Ovary (tissue), 3 donors: ENCODE results near the gene EWSR1.

ENCODE experiments used
- EP300 ChIP-seq: sonication (generic); formaldehyde crosslinking; IDR thresholded peaks from one replicate; pipeline ENCODE4 v1.6.1; 2017; ENCODE audit warnings: antibody characterized with exemption
- TF ChIP-seq, protein P1 (sequence below), 3 donors: fragments of 450-650 bp in 2 of 3; fragments of 200-600 bp in 1 of 3; IDR thresholded peaks; one replicate each; pipeline versions ENCODE4 v1.5.1 to v1.8.0; 2016 to 2022; ENCODE audit warnings: antibody characterized with exemption in 3 of 3, mild to moderate bottlenecking in 1 of 3
- donor health status: DM: no; HTN: no; CAD: no.

DNA sequence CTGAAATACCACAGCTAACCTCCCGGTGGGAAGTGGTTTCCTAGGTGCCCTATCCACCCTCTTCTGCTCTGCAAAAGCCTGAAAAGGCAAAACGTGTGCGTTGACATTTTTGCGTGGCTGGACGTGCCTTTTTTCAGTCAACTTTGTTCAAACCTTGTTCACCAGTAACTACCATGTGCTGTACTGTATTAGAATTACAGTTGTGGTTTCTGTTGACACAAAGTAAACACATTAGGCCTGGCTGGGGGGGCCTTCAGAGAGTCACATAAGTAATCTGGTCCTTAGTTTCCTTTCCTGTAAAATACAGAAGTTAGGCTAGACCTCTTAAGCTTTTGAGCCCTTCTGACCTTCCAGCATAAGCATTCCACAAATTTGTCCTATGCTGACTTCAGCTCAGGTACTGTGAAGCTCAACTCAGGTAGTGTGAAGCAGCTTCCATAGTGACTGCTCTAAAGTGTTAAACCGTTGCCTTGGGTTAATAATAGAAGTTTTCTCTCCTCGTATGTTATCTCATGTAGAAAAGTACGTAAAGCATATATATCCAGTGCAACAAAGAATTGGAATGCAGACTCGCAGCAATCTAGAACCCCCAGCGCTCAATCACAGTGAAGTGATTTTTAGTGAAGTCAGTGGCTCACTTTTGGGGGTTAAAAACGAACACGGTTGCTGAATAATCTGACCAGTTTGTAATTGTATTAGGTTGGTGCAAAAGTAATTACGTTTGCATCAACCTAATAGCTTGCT is 1.8 kb downstream of the EWSR1 start:
- TF ChIP-seq, protein P1, sequence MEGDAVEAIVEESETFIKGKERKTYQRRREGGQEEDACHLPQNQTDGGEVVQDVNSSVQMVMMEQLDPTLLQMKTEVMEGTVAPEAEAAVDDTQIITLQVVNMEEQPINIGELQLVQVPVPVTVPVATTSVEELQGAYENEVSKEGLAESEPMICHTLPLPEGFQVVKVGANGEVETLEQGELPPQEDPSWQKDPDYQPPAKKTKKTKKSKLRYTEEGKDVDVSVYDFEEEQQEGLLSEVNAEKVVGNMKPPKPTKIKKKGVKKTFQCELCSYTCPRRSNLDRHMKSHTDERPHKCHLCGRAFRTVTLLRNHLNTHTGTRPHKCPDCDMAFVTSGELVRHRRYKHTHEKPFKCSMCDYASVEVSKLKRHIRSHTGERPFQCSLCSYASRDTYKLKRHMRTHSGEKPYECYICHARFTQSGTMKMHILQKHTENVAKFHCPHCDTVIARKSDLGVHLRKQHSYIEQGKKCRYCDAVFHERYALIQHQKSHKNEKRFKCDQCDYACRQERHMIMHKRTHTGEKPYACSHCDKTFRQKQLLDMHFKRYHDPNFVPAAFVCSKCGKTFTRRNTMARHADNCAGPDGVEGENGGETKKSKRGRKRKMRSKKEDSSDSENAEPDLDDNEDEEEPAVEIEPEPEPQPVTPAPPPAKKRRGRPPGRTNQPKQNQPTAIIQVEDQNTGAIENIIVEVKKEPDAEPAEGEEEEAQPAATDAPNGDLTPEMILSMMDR (IDR thresholded peaks at IDR 0.05) = no peak
- no peak for TF ChIP-seq EP300
